Ectodermal cell (in vitro differentiated cells): ENCODE results near the gene USP20.

Experiments used
- H3K27ac ChIP-seq: 2 replicates; pipeline ENCODE4 v1.7.0; 2013; ENCODE audit warnings: mild to moderate bottlenecking, low read depth, low read length; ENCODE audit not compliant: insufficient read depth, poor library complexity, severe bottlenecking
- H3K27me3 ChIP-seq: 2 replicates; pipeline ENCODE4 v1.7.0; 2013; ENCODE audit warnings: mild to moderate bottlenecking, low read length; ENCODE audit not compliant: insufficient read depth, control insufficient read depth, poor library complexity, severe bottlenecking
- H3K36me3 ChIP-seq: one replicate; pipeline ENCODE4 v1.7.0; 2013; ENCODE audit warnings: low read length; ENCODE audit not compliant: control insufficient read depth, insufficient read depth
- H3K4me1 ChIP-seq: one replicate; pipeline ENCODE4 v1.7.0; 2013; ENCODE audit warnings: low read length; ENCODE audit not compliant: control insufficient read depth, insufficient read depth
- H3K4me3 ChIP-seq: 2 replicates; pipeline ENCODE4 v1.7.0; 2013; ENCODE audit warnings: low read depth, low read length, control low read depth; ENCODE audit not compliant: insufficient read depth
- H3K9me3 ChIP-seq: 2 replicates; pipeline ENCODE4 v1.7.0; 2013; ENCODE audit warnings: mild to moderate bottlenecking, low read length, moderate library complexity; ENCODE audit not compliant: control insufficient read depth
- WGBS, 2 experiments: methylation state at CpG; one replicate each; pipeline ENCODE4 v1.1.7; 2013; ENCODE audit warnings: missing lambda C conversion rate in 2 of 2; 5-methylcytosine and 5-hydroxymethylcytosine counted together

USP20 gene

GRCh38 chr9:129891569-129891968 lies 56.3 kb downstream of the USP20 start:
- no peak overlapping the region for H3K4me3 ChIP-seq
- peaks cover 3% of the 10 kb centered on the region for H3K36me3 ChIP-seq
- no peaks in the 10 kb centered on the region for H3K27me3 ChIP-seq
- peaks cover 4% of the 10 kb centered on the region for H3K4me1 ChIP-seq
- H3K9me3 ChIP-seq = no peaks in the 10 kb centered on the region
- no peak overlapping the region for H3K27ac ChIP-seq
- WGBS, 2 experiments = 81 to 87% methylated on average over 3 to 4 of the region's 4 CpGs

- no peak overlapping the region for H3K4me3 ChIP-seq
These were observed 59.0 kb downstream of the USP20 start for GRCh38 chr9:129894120-129894823.

DNA sequence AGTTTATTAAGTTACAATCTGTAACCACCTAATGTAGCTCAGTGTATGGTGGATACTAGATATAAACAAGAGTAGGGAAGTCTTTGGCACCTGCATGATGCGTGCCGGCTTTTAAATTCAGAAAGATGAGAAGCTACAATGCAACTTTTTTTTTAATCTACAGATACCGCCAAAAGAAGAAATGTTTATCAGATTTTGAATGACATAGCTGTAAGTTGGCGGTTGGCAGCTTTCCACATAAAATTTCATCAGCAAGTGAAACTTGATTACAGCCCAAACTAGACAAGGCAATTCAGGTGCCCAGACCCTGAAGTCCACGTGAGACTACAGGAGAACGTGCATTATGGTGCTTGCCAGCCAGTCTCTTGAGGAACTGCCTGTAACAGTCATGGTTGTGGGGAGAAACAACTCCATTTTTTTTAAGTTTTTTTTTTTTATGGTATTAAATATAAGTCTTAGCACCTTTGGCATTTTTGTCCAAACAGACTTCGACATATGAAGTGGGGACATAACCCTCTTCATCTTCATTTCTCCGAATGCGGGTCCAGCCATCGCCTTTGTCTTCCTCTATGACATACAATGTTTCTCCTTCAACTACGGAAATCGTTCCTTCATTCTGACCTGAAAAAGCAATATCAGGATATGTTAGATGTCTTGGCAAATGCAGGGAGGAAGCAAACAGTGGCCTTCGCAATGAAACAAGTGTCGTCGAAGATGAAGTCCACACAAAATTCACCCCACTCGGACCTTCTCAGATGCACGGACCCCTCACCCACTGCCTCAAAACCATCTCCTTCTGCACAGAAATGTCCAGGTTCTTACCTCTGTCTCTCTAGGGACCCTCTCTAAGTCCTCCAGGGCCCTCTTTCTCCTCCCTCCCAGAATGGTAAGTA lies 60.4 kb downstream of the USP20 start:
- peaks cover 4% of the 10 kb centered on the region for H3K4me1 ChIP-seq
- H3K27ac ChIP-seq = no peak overlapping the region
- H3K9me3 ChIP-seq = no peaks in the 10 kb centered on the region
- no peaks in the 10 kb centered on the region for H3K36me3 ChIP-seq
- H3K4me3 ChIP-seq = no peak overlapping the region
- WGBS, 2 experiments = 94 to 97% methylated on average over 17 of the region's 17 CpGs
- no peaks in the 10 kb centered on the region for H3K27me3 ChIP-seq

More at GRCh38 chr9:129894120-129894823, 59.0 kb downstream of the USP20 start:
- Histone ChIP-seq H3K36me3 (no peaks in the 10 kb centered on the region), H3K27me3 (no peaks in the 10 kb centered on the region), H3K4me1 (peaks cover 4% of the 10 kb centered on the region), H3K9me3 (no peaks in the 10 kb centered on the region), H3K27ac (no peak overlapping the region)
- WGBS, 2 experiments = 91 to 94% methylated on average over 9 of the region's 9 CpGs

GRCh38 chr9:129897263-129897662 lies 62.0 kb downstream of the USP20 start:
- H3K4me1 ChIP-seq = no peaks in the 10 kb centered on the region
- H3K36me3 ChIP-seq = no peaks in the 10 kb centered on the region
- H3K27ac ChIP-seq = no peak overlapping the region
- WGBS, 2 experiments = 98% methylated on average over 5 of the region's 6 CpGs
- no peak overlapping the region for H3K4me3 ChIP-seq
- no peaks in the 10 kb centered on the region for H3K27me3 ChIP-seq
- no peaks in the 10 kb centered on the region for H3K9me3 ChIP-seq

DNA sequence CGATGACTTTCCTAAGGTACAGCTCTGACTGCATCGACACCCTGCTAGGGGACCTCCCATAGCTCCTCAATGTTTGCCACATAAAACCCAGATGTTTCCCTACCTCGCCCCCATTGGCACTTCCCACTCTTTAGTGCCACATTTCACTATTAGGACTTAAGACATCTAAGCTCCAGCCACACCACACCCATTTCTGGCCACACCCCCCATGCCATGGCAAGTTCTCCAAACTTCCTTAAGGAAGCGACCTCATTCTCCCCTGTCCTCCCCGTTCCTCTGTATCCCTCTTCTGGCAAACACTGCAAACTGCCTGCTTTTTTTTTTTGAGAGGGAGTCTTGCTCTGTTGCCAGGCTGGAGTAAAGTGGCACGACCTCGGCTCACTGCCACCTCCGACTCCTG lies 62.9 kb downstream of the USP20 start:
- Histone ChIP-seq H3K9me3 (no peaks in the 10 kb centered on the region), H3K27me3 (no peaks in the 10 kb centered on the region), H3K36me3 (no peaks in the 10 kb centered on the region), H3K4me1 (no peaks in the 10 kb centered on the region), H3K4me3 (no peak overlapping the region), H3K27ac (no peak overlapping the region)
- 86 to 93% methylated on average over 8 of the region's 8 CpGs for WGBS, 2 experiments

- H3K36me3 ChIP-seq = no peaks in the 10 kb centered on the region
- H3K4me3 ChIP-seq = no peak overlapping the region
- no peak overlapping the region for H3K27ac ChIP-seq
- no peaks in the 10 kb centered on the region for H3K4me1 ChIP-seq
- H3K27me3 ChIP-seq = no peaks in the 10 kb centered on the region
- 89 to 97% methylated on average over 2 of the region's 2 CpGs for WGBS, 2 experiments
- H3K9me3 ChIP-seq = no peaks in the 10 kb centered on the region
These were observed 64.4 kb downstream of the USP20 start for GRCh38 chr9:129899620-129900019.

DNA sequence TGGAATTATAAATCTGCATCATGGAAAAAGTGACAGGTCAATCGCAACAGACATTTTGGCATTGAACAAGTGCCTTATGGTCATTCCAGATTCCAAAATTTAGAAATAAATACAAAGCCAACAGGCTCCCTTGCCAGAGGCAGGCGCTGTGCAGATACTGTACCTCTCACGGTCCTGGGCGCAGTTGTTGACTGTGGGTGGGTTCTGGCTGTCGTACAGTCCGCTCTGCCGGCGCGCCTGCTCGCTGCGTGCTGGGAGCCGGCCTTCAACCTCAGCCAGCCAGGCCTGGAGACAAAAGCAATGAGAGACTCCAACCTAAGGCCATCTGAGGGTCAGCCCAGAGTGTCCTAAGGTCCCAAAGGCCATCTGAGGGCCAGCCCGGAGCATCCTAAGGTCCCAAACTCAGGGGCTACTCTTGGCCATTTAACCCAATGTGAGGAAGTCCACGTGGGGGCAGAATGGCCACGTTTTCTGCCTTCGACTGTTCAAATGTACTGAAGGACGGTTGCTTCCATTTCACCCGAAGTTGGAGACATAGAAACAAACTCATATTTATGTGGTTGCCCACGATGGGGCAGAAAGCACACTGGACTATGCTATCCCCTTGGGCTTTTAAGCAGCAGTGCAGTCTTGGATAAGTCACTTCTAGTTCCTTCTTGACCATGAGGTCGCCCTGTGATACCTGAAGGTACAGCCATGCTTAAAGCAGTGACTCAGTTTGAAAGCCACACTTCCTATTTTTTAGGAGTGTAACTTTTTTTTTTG lies 65.2 kb downstream of the USP20 start:
- Histone ChIP-seq H3K36me3 (no peaks in the 10 kb centered on the region), H3K4me3 (no peak overlapping the region), H3K9me3 (no peaks in the 10 kb centered on the region), H3K4me1 (no peaks in the 10 kb centered on the region), H3K27me3 (no peaks in the 10 kb centered on the region), H3K27ac (no peak overlapping the region)
- WGBS, 2 experiments = 95 to 96% methylated on average over 20 of the region's 20 CpGs

DNA sequence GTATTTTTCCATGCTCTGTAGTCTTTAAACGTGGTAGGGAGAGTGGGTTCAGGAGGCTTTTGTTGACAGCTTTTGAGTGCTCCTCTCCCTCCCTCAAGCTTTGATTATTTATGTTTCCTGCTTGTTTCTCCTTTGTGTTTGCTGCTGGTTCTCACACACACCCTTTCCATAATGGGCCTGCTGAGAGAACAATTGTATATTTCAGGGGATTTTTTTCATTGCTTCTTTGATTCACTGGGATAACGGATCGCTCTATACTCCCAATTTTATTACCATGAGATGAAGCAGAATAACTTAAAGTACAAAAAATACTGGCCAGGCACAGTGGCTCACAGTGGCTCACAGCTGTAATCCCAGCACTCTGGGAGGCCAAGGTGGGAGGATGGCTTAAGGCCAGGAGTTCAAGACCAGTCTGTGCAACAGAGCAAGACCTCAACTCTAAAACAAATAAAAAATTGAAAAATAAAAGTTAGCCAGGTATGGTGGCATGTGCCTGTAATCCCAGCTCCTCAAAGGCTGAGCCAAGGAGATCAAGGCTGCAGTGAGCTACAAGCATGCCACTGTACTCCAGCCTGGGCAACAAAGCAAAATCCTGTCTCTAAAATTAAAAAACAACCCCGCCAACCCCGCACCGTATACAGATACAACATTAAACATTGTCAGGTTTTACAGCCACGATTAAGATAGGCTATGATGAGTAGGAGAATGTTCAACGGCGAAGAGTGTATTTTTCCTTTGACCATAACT lies 66.9 kb downstream of the USP20 start:
- no peaks in the 10 kb centered on the region for H3K9me3 ChIP-seq
- H3K27me3 ChIP-seq = no peaks in the 10 kb centered on the region
- H3K4me1 ChIP-seq = no peaks in the 10 kb centered on the region
- 90 to 95% methylated on average over 9 of the region's 9 CpGs for WGBS, 2 experiments
- no peak overlapping the region for H3K27ac ChIP-seq
- peaks cover 10% of the 10 kb centered on the region for H3K36me3 ChIP-seq
- no peak overlapping the region for H3K4me3 ChIP-seq

- Histone ChIP-seq H3K9me3 (no peaks in the 10 kb centered on the region), H3K4me1 (no peaks in the 10 kb centered on the region), H3K27me3 (no peaks in the 10 kb centered on the region), H3K27ac (no peak overlapping the region), H3K36me3 (peaks cover 13% of the 10 kb centered on the region), H3K4me3 (no peak overlapping the region)
- 90 to 93% methylated on average over 8 of the region's 8 CpGs for WGBS, 2 experiments
These were observed 67.5 kb downstream of the USP20 start for GRCh38 chr9:129902740-129903134.
